Astrocyte of the spinal cord (primary cell): ENCODE data around the gene ZNF564.
"Not testable (repeated sequence)": the region's sequence is repeated elsewhere in the genome, so short reads cannot be mapped to it uniquely, and the experiment has no call there.

ENCODE experiments used
- DNase-seq: peaks from one replicate; pipeline ENCODE4 v3.0.0; 2011; ENCODE audit warnings: low read depth, low spot score
- H3K4me3 ChIP-seq: 2 replicates; pipeline ENCODE4 v1.5.1; 2011; ENCODE audit warnings: low read depth, mild to moderate bottlenecking, low read length, moderate library complexity
- in situ Hi-C: cut with HindIII; loops from 2 replicates; pipeline ENCODE4 v1.10.0; 2017; ENCODE audit warnings: low sequenced_read_pairs
- TF ChIP-seq, protein P1 (sequence below): IDR thresholded peaks from 2 replicates; pipeline ENCODE4 v1.5.1; 2012; ENCODE audit warnings: low read depth, mild to moderate bottlenecking, low read length, inconsistent platforms

ZNF564 gene

DNA sequence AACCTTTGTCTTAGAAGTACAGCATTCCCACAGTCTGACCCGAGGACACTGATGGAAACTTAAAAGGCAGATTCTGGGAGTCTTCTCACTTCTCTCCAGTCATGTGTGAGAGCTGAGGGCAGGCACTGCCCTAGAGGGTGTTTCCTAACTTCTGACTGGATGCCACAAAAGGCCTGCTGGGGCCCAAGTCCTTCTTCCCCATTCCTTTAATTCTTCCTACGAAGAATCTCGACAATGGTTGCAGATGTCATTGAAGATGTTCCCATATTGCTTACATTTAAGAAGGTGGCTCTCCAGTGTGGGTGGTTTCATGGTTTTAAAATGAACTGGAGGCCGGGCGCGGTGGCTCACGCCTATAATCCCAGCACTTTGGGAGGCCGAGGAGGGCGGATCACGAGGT lies 27.4 kb upstream of the ZNF564 start:
- in situ Hi-C loops, result no loop called here
- TF ChIP-seq, protein P1, sequence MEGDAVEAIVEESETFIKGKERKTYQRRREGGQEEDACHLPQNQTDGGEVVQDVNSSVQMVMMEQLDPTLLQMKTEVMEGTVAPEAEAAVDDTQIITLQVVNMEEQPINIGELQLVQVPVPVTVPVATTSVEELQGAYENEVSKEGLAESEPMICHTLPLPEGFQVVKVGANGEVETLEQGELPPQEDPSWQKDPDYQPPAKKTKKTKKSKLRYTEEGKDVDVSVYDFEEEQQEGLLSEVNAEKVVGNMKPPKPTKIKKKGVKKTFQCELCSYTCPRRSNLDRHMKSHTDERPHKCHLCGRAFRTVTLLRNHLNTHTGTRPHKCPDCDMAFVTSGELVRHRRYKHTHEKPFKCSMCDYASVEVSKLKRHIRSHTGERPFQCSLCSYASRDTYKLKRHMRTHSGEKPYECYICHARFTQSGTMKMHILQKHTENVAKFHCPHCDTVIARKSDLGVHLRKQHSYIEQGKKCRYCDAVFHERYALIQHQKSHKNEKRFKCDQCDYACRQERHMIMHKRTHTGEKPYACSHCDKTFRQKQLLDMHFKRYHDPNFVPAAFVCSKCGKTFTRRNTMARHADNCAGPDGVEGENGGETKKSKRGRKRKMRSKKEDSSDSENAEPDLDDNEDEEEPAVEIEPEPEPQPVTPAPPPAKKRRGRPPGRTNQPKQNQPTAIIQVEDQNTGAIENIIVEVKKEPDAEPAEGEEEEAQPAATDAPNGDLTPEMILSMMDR, result no peak
- DNase-seq, result no peak

DNA sequence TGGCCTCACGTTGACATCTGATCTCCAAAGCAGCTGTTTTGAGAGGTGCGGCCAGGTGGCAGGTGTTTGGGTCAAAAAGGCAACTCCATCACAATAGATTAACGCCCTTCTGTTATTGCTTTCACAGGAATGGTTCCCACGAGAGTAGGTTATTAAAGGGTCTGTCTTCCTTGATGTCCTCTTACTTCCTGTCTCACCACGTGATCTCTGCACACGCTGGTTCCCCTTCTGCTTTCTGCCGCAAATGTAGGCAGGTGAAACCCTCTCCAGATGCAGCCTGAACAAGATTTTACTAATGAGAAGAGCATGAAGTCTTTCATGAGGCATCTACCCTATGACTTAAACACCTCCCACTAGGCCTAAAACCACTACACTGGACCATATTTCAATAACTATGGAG lies 22.8 kb upstream of the ZNF564 start:
- TF ChIP-seq, protein P1, result no peak
- no peak overlapping the region for H3K4me3 ChIP-seq
- in situ Hi-C loops, result no loop called here
- no peak for DNase-seq

More for the DNA sequence above, 27.4 kb upstream of the ZNF564 start:
- H3K4me3 ChIP-seq, result no peak overlapping the region

DNA sequence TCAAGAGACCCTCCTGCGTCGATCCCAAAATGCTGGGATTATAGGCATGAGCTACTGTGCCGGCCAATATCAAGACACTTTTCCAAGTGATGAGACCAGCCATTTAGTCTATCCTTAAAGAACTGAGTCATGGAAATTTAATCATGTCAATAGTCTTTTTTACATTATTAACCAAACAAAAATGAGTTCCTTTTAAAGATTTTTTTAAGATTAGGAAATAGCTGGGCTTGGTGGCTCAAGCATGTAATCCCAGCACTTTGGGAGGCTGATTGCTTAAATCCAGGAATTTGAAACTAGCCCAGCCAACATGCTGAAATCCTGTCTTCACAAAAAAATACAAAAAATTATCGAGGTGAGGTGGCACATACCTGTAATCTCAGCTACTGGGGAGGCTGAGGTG lies 16.7 kb upstream of the ZNF564 start:
- no peak overlapping the region for H3K4me3 ChIP-seq
- no peak for DNase-seq
- TF ChIP-seq, protein P1, result no peak
- in situ Hi-C loops, result no loop called here

DNA sequence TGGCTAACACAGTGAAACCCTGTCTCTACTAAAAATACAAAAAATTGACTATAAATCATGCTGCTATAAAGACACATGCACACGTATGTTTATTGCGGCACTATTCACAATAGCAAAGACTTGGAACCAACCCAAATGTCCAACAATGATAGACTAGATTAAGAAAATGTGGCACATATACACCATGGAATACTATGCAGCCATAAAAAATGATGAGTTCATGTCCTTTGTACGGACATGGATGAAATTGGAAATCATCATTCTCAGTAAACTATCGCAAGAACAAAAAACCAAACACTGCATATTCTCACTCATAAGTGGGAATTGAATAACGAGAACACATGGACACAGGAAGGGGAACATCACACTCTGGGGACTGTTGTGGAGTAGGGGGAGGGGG lies 15.1 kb upstream of the ZNF564 start:
- H3K4me3 ChIP-seq, DNase-seq, in situ Hi-C loops: not testable (repeated sequence)

DNA sequence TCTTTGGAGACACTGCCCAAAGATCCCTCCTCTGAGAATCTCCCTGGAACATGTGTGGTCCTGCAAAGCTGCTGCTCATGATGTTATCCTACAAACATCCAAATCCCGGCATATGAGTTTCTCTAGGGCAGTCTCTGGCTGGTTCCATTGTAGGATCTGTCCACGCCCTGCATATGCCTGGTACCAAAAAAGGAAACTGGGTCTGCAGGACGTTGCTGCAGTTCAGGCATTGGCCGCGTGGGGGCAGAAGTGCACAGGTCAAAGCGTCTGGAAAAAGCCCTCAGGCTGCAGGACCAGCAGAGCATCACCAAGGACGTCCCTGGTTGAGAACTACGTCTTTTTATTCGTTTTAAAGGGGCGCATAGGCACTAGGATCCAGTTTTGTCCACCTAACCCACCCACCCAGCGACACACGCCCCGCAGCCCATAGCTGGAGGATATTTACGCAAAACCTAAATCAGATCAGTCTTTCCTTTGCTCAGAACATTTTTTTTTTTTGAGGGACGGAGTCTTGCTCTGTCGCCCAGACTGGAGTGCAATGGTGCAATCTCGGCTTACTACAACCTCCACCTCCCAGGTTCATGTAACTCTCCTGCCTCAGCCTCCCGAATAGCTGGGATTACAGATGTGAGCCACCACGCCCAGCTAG lies 12.9 kb upstream of the ZNF564 start:
- no peak overlapping the region for H3K4me3 ChIP-seq
- peak; percentile 83 for DNase-seq
- in situ Hi-C loops, result no loop called here
- TF ChIP-seq, protein P1, result peak; percentile 99

DNA sequence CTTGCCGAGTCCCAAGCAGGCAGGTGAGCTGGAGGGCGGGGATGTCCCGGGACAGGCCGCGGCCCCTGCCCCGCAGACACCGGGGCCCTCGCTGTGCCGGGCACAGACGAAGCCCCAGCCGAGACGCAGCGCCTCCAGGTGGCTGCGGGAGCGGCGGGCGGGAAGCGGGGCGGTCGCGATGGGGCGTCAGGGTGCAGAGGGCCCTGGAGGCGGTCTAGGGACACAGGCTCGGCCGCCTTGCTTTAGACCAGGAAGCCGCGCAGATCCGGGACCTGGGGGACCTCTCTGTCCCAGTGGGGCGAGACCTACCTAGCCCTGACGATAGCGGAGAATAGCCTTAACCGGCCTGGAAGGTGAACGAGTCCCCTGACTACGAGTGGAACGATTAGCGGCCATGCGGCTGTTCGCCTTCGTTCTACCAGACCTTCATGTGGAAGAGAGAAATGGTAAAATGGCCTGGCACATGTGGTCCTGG lies 4.2 kb upstream of the ZNF564 start:
- H3K4me3 ChIP-seq, result no peak overlapping the region
- TF ChIP-seq, protein P1, result no peak
- in situ Hi-C loops, result no loop called here
- DNase-seq, result no peak

DNA sequence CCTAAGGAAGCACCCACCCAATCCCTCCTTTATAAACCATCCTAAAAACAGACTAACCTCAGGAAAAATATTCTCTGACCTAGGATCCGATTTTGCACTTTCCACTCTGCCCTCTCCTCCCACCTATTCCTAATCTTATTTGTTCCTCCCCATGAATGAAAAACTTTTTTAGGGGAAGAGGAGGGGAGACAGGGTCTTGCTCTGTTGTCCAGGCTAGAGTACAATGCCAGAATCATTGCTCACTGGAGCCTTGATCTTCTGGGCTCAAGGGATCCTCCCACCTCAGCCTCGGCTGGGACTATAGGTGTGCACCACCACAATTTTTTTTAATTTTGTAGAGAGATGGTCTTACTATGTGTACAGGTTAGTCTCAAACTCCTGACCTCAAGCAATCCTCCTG lies 4.4 kb downstream of the ZNF564 start:
- TF ChIP-seq, protein P1, result no peak
- DNase-seq, result no peak
- in situ Hi-C loops, result no loop called here
- no peak overlapping the region for H3K4me3 ChIP-seq
